ENCODE results near the gene ZNF593. TPM values are rescaled to one million over a fixed set of nuclear protein-coding genes. Genes with fewer than 3 reads are reported as not detected.

Gene ZNF593
- total and polyA plus RNA-seq, 9 of the 15 experiments (the other 6 are each of a cell fraction or from before 2014, with no cell fraction given): 9.8 to 334 (median 48.2) TPM

DNA sequence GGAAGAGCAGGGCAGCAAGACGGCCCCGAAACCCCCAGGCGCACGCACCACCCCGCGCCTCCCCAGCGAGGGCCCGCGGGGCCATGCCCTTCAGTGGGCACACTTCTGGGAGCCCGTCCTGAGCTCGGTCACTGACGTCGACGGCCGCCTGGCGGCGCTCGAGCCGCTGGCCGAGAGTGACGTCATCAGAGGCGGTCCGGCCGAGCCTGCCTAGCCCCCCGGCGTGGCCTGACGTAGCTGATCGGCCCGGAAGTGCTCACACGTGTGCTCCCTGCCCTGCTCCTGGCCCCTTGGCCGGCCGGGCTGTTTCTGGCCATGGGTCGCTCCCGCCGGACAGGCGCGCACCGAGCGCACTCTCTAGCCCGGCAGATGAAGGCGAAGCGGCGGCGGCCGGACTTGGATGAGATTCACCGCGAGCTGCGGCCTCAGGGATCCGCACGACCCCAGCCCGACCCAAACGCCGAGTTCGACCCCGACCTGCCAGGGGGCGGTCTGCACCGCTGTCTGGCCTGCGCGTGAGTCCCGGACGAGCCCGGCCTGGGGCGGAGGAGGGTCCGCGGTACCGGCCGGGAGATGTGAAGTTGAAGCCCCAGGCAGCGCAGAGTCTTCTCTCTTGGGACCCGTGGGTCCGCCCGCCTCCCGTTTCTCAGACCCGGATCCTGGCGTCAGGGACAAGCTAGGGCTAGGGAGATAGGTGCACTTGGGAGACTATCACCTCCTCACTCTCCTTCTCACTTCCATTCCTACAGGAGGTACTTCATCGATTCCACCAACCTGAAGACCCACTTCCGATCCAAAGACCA is at the start of gene ZNF593 (continued):
- TF ChIP-seq NFIC (IDR thresholded peaks at IDR 0.05): peak; percentile 55; the same call in 1 of the 2 replicates
- TF ChIP-seq NONO (IDR thresholded peaks at IDR 0.05; ENCODE audit: low read depth in 2 of 2, low read length in 1 of 2): peak in 1 of 2 experiments; percentile 30; a peak in 1 of 4 replicates
- TF ChIP-seq, protein P1, sequence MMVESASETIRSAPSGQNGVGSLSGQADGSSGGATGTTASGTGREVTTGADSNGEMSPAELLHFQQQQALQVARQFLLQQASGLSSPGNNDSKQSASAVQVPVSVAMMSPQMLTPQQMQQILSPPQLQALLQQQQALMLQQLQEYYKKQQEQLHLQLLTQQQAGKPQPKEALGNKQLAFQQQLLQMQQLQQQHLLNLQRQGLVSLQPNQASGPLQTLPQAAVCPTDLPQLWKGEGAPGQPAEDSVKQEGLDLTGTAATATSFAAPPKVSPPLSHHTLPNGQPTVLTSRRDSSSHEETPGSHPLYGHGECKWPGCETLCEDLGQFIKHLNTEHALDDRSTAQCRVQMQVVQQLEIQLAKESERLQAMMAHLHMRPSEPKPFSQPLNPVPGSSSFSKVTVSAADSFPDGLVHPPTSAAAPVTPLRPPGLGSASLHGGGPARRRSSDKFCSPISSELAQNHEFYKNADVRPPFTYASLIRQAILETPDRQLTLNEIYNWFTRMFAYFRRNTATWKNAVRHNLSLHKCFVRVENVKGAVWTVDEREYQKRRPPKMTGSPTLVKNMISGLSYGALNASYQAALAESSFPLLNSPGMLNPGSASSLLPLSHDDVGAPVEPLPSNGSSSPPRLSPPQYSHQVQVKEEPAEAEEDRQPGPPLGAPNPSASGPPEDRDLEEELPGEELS (CRISPR knock-in tag; IDR thresholded peaks at IDR 0.05; ENCODE audit: borderline replicate concordance): peak; percentile 86; the same call in 1 of the 2 replicates
- TF ChIP-seq ZNF41 (CRISPR knock-in tag; conservative IDR thresholded peaks at IDR 0.05): no peak; the same call in 1 of the 2 replicates
- TF ChIP-seq ZC3H4 (CRISPR knock-in tag; IDR thresholded peaks at IDR 0.05; ENCODE audit: borderline replicate concordance): no peak; the same call in 1 of the 2 replicates
- TF ChIP-seq ZNF830 (CRISPR knock-in tag; IDR thresholded peaks at IDR 0.05): 0 out of 2 replicates have a peak, but pooled peaks have one; percentile 11
- peak; percentile 99 for TF ChIP-seq CREB1 (IDR thresholded peaks at IDR 0.05)
- TF ChIP-seq CREB1 (CRISPR knock-in tag; IDR thresholded peaks at IDR 0.05): peak; percentile 100
- TF ChIP-seq POLR2AphosphoS2 (IDR thresholded peaks at IDR 0.05; ENCODE audit: low read length): no peak
- peak; percentile 90 for TF ChIP-seq NR2C1 (IDR thresholded peaks at IDR 0.05)
- peak; percentile 95 for TF ChIP-seq NR2C1 (tag; IDR thresholded peaks at IDR 0.05)
- peak; percentile 98 for TF ChIP-seq GABPB1 (CRISPR knock-in tag; IDR thresholded peaks at IDR 0.05)
- TF ChIP-seq RNF2 (IDR thresholded peaks at IDR 0.05): peak; percentile 76
- TF ChIP-seq ELF4 (CRISPR knock-in tag; IDR thresholded peaks at IDR 0.05): peak; percentile 87
- peak in 1 of 2 experiments; percentile 91; a peak in 2 of 4 replicates for TF ChIP-seq TEAD1 (CRISPR knock-in tag; IDR thresholded peaks at IDR 0.05)
- no peak for TF ChIP-seq ARHGAP35 (IDR thresholded peaks at IDR 0.05; ENCODE audit: partially characterized antibody)
- TF ChIP-seq SREBF1 (IDR thresholded peaks at IDR 0.05; ENCODE audit: borderline replicate concordance, low read depth, low read length): peak; percentile 16; the same call in 1 of the 2 replicates
- TF ChIP-seq ATF7 (IDR thresholded peaks at IDR 0.05): peak; percentile 99
- TF ChIP-seq, protein P2, sequence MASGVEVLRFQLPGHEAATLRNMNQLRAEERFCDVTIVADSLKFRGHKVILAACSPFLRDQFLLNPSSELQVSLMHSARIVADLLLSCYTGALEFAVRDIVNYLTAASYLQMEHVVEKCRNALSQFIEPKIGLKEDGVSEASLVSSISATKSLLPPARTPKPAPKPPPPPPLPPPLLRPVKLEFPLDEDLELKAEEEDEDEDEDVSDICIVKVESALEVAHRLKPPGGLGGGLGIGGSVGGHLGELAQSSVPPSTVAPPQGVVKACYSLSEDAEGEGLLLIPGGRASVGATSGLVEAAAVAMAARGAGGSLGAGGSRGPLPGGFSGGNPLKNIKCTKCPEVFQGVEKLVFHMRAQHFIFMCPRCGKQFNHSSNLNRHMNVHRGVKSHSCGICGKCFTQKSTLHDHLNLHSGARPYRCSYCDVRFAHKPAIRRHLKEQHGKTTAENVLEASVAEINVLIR (CRISPR knock-in tag; IDR thresholded peaks at IDR 0.05): peak; percentile 99
- TF ChIP-seq, protein P3, sequence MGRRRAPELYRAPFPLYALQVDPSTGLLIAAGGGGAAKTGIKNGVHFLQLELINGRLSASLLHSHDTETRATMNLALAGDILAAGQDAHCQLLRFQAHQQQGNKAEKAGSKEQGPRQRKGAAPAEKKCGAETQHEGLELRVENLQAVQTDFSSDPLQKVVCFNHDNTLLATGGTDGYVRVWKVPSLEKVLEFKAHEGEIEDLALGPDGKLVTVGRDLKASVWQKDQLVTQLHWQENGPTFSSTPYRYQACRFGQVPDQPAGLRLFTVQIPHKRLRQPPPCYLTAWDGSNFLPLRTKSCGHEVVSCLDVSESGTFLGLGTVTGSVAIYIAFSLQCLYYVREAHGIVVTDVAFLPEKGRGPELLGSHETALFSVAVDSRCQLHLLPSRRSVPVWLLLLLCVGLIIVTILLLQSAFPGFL (CRISPR knock-in tag; IDR thresholded peaks at IDR 0.05): no peak
- TF ChIP-seq SIN3A (IDR thresholded peaks at IDR 0.05; ENCODE audit: borderline replicate concordance in 2 of 2, control insufficient read depth in 1 of 2, low read depth in 2 of 2, low read length in 2 of 2): peak; percentile 98 to 99
- TF ChIP-seq ZNF79 (CRISPR knock-in tag; IDR thresholded peaks at IDR 0.05; ENCODE audit: low read depth): no peak
- TF ChIP-seq, protein P4, sequence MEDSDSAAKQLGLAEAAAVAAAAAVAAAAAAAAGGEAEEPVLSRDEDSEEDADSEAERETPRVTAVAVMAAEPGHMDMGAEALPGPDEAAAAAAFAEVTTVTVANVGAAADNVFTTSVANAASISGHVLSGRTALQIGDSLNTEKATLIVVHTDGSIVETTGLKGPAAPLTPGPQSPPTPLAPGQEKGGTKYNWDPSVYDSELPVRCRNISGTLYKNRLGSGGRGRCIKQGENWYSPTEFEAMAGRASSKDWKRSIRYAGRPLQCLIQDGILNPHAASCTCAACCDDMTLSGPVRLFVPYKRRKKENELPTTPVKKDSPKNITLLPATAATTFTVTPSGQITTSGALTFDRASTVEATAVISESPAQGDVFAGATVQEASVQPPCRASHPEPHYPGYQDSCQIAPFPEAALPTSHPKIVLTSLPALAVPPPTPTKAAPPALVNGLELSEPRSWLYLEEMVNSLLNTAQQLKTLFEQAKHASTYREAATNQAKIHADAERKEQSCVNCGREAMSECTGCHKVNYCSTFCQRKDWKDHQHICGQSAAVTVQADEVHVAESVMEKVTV (CRISPR knock-in tag; IDR thresholded peaks at IDR 0.05): peak; percentile 39; the same call in 1 of the 2 replicates
